HG02798 (cell line): ENCODE measurements around the gene DOCK1.

Experiments used
- ATAC-seq: cut with Tn5 transposase; IDR thresholded peaks from one replicate; pipeline ENCODE4 v1.9.1; 2021; ENCODE audit warnings: mild to moderate bottlenecking; ENCODE audit not compliant: unreplicated experiment, poor library complexity

The DOCK1 gene

DNA sequence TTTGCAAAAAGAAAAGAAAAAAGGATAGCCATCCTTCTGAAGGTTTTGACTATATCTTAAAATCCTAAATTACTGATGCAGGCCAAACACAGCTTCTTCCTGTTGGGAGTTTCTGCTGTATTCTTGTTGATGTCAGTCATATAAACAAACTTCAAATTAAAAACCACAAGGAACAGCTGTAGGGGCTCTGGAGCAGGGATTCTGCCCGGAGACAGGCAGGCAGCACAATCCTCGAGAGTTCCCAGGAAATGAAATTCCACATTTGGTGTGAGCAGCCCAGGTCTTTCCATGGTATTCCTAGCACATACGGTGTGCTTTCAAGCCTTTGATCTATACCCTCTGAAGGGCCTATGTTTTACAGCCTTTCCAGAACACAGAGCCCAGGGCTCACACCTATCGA lies 248.0 kb downstream of the DOCK1 start:
- ATAC-seq: no peak

DNA sequence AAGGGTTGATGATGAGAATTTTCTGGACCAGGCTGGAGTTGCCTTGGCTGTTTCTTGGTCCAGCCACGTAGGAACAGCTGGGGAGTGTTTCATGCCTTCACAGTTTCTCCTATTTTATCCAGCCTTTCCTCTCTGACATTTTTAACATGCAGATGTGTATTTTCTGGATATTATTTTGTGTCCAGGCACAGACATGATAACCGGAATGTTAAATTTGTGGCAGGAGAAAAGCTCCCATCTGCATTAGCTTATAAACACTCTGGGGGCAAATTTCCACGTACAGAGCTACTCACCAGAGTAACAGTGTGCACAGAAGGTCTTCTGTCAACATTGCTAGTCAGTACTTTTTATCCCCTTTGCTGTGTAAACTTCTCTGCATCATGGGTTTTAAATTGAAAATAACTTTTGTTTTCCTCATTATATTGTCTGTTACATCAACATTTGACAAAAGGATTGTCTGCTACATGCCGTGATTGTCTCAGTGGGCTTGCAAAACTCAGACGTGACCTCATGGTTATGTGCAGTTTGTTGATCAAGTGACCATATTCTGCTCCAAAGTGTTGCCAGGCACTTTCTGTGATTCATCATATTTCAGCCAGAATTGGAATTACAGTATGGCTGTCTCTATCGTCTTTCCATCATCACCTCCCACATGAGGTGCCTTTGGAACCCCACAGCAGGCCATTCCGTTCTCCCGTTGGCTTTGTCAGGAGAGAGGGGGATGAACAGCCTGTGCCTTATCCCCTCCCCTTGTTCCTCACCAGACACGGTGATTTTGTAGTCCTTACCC lies 249.8 kb downstream of the DOCK1 start:
- no peak for ATAC-seq

DNA sequence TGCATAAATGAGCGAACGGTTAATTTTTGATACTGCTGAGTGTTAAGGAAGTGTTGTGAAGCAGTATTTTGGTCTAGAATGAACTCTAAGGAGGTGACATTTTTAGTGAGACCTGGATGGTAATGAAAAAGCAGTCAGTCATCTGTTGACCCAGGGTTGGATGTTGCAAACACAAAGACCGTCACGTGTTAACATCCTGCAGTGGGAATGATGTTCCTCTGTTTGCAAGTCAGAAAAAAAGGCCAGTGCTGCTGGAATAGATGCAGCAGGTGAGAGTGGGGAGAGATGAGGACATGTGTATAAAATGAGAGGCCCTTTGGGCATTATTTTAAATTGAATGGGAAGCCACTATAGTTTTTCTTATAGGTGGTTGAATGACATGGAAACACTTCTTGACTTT lies 251.9 kb downstream of the DOCK1 start:
- no peak for ATAC-seq

DNA sequence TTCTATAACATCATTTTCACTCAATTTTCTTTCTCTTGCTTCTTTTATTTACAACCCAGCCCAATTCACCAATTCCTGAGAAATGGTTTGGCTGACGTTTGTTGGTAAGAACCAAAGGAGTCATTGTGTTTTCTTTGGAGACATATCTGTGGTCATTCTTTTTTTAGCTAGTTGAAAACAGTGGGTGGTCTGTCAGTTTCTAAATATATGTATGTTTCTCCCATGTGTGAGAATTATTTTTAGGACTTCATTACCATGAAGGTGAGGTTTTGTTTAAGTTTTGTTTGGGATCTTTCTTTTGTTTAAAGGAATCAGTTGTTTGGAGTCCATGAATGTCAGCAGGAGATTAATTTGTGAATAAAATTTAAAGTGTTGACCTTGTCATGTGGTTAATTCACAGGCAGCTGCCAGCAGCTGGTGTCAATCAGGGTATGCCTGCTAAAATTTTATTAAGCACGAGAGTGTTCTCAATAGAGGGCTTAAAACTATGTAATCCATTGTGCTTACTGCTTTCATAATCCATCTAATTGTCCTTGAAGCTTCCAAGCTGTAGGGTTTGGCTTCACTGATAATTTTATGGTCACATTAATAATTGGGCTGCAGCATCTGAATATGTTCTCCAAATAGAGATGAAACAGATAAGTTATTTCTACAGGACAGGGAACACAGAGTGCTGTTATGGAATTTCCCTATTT lies 252.4 kb downstream of the DOCK1 start:
- ATAC-seq: no peak

DNA sequence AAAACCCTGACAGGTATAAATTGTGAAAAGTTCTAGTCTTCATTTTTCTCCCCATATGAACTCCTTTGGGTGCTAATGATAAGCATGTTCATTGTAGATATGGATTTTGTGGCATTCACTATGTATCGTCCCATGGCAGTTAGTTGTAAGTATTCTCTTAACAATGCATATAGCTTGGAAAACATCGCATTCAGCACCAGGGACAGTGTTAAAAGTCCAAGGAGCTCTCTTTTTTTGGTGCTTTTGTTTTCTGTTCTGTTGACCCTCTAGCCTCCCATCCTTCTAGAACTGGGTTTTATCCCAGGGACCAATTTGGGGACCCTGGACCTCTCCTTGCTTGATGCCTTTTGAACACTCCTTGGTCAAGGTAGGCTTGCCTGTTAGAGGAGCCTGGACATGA lies 253.4 kb downstream of the DOCK1 start:
- no peak for ATAC-seq

DNA sequence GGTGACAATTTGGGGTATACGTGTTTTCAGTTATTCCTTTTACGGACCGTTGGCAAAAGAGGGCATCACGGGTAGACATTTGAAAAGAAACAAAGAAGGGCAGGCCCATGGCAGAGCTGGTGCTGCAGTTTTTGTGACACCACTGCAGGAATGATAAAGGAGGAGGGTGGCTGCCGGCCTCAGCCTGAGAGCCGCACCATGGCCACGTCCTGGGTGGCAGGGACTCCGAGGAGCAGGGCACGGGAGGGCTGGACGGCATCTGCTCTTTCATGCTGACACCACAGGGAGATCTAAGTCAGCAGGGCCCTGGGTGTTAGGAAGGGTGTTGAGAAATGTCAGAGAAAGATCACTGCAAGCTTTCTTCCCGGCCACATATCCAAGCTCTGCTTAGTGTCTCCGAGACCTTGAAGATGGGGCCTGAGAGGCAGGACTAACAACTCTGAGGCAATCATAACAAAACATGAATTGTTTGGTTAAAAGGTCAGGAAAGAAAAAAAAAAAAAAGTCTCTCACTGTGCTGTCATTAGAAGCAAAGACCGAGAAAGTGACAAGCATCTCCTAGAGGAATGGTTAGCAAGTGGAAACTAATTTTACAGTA lies 254.5 kb downstream of the DOCK1 start:
- no peak for ATAC-seq

DNA sequence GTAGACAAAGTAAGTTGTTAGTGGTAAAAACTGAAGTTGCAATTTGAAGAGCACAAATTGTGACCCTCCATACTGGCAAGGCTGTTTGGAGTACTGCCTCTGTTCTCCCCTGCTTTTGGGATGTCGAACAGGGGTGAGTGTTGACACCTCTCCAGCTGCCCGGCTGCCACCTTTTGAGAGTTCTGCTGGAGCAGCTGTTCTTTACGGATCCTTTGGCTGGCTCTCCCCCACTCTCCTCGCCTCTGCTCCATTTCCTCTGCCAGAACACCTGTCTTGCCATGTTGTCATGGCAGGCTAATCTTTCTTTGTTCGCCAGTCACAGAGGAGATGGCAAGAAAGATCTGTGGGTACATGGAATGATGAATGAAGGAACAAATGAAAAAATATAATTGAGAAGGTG lies 256.3 kb downstream of the DOCK1 start:
- no peak for ATAC-seq

DNA sequence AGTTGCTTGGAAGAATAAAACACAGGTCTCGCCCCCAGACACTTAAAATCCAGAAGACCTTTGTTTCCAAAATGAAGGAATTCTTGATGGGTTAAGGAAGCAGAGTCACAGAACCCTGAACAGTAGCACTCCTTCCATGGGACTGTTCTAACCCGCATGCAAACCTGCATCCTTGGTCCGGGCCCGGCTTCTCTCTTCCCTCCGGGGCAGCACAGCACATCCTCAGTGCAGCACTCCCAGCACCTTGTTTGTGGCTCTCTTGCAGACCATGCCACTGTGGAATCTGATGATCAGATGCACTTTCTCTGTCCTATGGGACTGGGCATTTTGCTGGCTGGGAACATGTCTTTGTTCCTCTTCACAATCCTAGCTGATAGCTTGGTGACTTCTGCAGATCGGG lies 257.6 kb downstream of the DOCK1 start:
- ATAC-seq: no peak

DNA sequence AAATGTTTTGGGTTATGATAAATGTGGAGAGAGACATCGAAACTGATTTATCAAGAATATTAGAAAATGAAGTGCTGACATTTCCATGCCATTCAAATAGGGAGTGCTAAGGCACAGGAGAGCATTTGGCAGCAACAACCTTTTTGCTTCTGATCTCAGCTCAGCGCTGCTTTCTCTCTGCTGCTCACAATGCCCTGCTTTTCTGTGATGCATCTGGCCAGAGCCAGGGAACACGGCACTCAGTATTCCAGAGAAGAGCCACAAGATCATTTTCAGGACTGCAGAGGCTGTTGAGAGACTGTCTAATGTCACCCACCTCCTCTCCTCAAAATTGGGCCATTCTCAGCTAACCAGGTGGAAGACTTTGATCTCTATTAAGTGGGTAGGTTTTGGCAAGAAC lies 263.0 kb downstream of the DOCK1 start:
- ATAC-seq: no peak

DNA sequence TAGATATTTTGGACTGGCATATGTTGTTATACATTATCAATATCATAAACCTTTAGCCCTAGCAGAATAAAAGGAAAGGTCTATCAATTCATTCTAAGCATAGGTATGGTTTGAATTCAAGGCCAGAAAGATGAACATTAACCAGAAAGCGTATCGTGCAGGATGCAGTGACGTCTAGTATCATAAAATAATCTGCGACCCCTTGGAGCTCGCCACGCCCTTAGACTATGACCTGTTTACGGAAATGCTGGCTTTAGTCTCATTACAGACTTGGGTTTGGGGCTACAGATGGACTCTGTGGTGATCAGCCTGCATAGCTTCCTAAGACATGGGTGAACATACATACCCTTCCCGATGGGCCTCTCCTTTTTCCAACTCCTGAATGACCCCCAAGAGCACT lies 269.6 kb downstream of the DOCK1 start:
- no peak for ATAC-seq

DNA sequence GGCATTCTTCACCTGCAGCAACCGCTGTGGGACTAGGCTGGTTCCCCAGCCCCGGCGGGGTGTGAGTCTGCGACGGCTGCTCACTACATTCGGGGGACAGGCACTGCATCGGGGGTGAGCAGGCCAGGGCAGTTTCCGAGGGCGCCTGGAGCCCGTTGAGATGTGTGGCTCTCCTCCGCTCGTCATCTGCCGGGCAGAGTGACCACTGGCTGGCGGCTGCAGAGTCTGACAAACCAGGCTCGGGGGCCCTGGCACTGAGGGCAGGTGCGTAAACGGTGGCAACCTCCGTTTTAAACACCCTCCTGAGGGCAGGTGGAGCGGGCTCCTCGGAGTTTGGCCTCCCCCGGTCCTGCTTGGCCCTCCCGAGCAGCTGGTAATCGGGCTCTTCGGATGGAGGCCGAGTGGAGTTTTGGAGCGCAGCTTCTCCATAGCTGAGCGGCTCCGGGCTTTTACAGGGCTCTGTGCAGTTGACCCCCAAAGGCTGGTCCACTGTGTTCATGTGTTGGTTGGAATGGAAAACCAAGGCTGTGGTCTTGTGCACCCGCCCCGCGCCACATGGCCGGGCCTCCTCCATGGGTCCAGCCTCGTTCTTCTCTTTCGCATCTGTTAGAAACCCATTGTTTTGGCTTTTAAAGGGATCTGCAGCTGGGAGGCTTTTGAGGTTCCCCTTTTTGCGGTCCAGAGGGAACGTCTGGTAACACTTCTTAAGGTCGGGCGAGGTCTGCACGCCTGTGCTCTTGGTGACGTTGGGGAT lies 270.3 kb downstream of the DOCK1 start:
- ATAC-seq: no peak

DNA sequence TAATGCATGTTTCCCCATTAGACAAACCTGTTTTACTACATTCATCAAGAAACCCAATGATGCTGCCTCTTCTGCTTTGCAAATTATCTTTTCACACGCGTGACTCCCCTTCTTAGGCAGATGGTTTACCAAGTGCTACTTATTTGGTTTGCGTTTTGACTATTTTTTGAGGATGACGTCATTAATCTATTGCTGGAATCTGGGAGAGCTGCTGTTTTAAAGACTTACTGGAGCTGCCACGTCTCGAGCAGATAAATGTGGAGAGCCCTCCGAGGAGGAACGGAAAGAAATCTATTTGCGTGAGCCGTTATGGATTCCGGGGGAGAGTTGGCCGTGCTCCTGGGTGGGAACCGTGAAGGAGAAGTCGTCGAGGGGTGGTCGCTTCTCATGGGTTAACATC lies 271.4 kb downstream of the DOCK1 start:
- no peak for ATAC-seq

DNA sequence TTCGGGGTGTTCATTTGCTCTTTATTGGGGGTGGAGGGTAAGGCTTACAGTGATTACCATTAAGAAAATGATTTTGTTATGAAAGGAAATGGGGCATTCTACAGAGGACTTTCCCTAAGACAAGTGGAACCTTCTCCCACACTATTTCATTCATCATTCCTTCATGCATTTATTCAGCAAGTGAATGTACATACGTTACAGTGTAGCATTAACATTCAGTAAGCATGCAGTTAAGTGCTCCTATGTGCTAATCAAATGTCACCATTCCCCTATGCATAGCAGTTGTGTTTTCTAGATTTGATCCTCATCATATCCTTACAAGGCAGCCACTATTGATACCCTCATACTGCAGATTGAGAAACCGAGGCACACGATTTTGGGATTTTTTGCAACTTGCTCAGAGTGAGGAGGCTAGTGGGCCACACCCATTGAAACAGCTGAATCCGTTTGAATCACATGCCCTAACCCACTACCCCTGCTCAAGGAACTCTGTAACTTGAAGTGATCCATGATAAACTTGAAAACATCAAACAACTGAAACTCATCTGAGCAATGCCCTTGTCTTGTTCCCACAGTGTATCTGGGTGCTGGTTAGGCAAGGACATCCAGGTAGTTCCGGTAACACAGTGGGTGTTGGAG lies 274.5 kb downstream of the DOCK1 start:
- ATAC-seq: no peak

DNA sequence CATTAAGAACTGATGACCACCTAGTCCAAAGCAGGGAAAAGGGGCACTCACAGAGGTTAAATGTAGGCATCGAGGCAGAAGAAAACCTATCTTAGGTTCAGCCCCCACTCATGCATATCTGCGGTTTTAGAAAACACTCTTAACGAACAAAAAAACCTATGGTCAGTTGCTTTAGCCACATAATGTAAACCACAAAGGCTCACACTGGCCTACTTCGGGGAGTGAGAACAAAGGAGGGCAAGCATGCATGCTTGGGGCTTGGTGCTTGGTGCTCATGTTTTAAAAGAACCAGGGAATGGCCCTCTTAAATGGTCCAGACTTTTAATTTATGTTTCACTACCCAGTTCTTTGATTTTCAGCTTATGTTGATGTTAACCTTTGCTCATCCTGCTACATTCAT lies 276.9 kb downstream of the DOCK1 start:
- no peak for ATAC-seq

DNA sequence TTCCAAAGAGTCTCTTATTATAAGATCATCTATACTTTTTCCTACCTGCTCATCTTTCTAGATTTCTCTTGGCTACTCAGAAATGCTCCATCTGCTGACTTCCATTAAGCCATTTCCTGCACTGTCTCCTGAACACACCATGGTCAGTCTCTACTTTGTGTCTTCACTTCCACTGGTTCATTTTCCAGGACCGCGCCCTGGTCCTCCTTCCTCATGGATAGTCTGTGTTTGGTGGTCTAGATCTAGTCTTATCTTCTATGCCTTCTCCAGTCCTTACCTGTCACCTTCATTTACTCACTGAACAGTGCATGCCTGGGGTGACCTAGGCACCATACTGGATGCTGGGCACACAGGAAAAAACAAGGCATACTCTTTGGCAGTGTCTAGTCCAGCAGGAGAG lies 279.4 kb downstream of the DOCK1 start:
- no peak for ATAC-seq

DNA sequence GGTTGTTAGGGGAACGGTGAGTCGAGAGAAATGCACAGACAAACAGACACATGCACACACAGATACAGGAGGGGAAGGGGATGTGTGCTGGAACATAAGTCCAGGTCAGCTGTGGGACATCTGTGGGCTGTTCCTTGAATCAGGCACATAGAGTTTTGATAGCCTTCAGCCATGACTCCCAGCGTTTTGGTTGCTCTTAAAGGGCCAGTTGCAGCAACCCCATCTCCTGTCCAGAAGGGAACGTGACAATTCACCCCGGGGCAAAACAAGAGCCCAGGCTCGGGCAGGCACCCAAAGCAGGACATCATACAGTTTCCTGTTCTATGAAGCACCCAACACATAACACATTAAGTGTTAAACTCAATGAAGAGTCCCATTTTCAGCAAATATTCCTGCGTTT lies 281.6 kb downstream of the DOCK1 start:
- no peak for ATAC-seq

DNA sequence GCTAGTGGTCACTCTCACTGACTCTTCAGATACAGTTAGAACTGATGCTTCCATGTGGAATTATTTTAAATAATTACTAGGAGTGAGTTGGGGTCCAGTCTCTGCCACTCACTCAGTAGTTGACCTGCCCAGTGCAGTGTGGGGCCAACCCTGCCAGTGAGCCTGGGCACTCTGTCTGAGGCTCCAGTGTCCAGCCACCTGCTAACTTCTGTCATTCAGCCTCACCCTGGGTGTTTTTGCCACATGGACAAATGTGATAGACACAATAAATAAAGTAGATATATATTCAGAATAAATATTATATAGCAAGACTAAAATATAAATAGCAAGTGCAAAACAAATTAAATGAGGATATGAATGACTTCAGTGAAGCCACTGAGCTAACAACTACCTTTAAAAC lies 284.0 kb downstream of the DOCK1 start:
- no peak for ATAC-seq

DNA sequence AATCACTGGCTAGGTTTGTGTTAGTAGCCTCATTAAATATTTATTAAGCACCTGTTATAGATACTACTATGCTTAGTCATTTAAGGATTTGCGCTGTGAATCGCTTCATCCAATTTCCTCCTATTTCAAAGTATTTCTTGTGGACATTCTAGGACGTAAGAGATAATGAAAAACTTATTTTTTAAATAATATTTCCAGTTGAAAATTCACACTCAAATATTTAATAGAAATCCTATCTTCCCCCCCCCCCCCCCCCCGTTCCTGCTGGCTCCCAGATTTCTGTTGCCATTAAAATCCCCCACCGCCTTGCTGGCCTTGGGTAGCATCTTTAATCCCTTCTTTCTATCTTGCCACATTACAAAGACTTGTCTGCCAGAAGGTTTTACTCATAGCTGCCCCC lies 285.2 kb downstream of the DOCK1 start:
- no peak for ATAC-seq

DNA sequence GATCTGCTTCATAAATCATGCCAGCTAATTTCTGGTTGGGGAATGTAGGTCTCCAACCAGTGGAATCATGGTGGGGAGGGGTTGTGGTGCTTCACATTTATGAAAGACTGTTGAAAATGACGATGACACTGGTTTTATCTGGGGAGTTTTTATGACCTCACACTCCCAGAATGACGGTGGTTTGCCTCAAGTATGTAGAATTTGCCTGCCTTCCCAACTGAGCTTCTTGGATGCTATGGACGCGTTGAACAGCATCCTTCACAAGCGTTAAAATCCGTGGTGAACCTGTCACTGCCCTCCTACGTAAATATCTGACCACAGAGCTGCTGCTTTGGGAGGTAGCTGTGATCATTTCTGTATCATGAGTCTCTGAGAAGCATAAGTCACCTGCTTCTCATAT lies 287.9 kb downstream of the DOCK1 start:
- ATAC-seq: no peak

DNA sequence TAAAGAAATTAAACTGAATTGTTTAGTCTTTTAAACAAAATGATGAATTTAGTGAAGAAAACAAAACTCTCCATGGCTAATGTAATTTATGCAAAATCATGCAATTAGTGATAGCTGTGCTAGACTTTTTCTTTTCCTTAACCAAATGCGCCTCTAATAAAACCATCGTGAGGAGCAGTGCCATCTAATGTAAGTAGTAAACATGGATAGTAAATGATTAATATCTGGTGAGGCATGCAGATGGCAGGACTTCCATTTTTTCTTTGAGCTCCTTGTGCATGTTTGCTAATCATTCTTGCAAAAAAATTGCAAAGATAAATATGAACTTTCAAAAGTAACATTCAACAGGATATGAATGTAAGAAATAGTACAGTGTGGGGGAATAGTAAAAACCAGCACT lies 288.9 kb downstream of the DOCK1 start:
- no peak for ATAC-seq

DNA sequence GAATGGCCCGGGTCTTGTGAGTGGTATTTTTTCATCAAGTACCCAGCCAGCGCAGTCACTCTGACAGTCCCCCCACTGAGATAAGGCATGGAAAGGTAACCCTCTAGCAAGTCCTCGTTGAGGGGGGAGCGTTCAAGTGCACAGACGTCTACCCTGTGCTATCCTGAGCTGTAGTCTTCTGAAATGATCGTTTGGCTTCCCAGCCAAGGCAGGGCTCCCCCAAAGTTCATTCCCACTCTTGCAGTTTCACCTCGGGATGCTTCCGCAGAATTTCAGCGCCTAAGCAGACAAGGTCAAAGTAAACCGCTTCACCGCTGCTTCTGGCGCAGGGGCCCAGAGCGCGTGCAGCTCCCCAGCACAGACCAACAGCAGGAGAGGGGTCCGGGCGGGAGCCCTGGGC lies 289.4 kb downstream of the DOCK1 start:
- ATAC-seq: no peak
